ENCODE data around the gene GPI.
A peak's percentile ranks its signal among the peaks of the same experiment; 100 is the strongest.

The GPI gene

GRCh38 chr19:34405892-34406660 lies 41.1 kb downstream of the GPI start:
- DNase-seq, result no peak

- no peak for DNase-seq
Measured at GRCh38 chr19:34408411-34408810, 43.4 kb downstream of the GPI start.

DNA sequence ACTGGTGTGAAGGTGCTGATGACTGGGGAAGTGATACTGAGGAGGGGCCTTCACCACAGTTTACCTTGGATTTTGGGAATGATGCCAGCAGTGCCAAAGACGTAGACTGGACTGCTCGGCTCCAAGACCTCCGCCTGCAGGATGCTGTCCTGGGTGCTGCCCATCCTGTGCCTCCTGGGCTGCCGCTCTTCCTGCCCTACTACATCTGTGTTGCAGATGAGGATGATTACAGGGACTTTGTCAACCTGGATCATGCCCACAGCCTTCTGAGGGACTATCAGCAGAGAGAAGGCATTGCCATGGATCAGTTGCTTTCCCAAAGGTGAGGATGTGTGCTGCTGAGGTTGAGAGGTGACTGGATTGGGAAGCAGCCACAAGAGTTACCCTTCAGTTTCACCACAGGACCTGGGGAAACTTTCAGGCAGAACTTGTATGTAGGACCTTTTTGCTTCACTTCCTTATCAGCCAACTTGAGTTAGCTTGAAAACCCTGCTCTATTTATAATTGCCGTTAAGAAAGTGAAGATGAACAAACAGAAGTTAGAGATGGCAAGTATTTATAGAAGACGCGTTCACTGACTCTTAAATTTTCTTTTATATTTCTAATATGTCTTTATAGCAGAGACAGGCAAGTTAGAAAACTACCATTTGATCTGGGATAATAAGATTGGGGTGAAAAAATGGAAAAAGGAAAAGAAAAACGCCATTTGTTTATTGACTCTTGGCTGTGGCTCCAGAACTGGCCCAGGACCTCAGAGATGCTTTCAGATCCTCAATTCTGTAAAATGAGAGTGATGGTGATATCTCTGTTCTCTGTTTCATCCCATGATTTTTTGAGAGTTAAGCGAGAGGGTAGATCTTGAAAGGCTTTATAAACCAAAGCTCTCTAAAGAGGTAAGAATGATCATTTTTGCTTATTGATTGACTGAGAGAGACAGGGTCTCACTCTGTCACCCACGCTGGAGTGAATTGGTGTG lies 44.5 kb downstream of the GPI start:
- DNase-seq, result no peak

DNA sequence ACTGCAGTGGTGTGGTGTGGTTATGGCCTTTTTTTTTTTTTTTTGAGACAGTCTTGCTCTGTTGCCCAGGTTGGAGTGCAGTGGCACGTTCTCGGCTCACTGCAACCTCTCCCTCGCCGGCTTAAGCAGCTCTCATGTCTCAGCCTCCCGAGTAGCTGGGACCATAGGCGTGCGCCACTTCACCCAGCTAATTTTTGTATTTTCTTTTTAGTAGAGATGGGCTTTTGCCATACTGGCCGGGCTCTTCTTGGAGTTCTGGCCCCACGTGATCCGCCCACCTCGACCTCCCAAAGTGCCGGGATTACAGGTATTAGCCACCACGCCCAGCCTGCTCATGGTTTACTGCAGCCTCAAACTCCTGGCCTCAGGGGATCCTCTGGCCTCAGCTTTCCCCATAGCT lies 46.2 kb downstream of the GPI start:
- DNase-seq, result no peak

- no peak for DNase-seq
Measured at GRCh38 chr19:34416021-34416545, 51.1 kb downstream of the GPI start.

GRCh38 chr19:34418300-34418699 lies 53.3 kb downstream of the GPI start:
- DNase-seq, result no peak

DNA sequence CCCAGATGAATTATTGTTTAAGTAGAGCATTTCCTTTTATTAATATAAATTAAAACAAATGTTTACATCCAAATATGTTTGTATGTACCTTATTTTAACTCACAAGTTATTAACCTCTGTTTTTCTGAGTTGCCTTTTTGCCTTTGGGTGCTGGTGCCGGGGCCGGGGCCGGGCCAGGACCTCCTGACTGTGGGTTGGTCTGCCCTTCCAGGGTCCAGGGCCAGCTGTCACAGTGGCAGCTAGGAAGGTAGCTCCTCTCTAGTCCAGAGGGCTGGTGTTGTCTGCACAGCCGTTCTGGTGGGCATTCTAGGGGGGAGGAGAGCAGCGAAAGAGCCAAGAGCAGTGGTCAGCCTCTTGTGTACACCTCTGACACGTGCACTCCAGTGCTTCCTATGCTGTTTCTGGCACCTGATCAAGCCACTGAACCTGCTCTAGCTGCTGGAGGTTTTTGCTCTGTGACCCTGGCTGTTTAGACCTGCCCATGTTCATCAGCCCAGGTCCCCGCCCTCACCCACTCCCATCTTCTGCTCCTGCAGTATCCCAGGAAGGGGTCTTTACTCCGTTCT lies 61.2 kb downstream of the GPI start:
- no peak for DNase-seq

DNA sequence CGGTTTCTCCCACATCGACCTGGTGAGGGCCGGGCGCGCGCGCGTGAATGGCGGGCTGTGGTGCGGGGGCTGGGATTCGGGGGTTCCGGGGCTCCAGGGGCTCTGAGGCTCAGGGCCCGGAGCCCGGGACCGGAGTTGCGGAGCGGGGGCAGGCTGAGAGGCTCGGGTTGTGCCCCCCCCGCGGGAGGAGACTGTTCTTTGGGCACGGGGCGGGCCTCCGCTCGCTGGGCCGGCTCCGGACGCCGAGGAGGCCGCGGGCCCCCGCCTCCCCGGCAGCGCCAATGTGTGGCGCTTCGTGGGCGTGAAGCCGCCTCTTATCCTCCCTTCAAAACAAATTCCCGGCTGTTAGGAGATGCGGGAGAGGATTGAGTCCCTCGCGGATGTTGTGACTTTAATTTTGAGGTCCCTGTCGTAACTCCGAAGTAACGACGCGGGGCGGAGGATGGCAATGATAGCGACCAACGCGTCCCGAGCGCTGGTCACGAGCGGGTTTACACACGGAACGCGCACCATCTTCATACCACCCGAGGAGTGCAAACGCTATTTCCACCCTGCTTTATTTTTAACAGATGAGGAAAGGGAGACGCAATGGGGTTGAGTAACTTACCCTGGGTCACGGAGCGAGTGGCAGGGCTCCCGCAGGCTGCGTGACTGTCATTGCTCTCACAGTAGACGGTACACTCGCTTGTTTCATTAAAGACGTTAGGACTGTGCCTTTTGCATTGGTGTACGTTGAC lies 63.7 kb downstream of the GPI start:
- DNase-seq, result peak; percentile 52

- no peak for DNase-seq
Measured at GRCh38 chr19:34429553-34429952, 64.6 kb downstream of the GPI start.

DNA sequence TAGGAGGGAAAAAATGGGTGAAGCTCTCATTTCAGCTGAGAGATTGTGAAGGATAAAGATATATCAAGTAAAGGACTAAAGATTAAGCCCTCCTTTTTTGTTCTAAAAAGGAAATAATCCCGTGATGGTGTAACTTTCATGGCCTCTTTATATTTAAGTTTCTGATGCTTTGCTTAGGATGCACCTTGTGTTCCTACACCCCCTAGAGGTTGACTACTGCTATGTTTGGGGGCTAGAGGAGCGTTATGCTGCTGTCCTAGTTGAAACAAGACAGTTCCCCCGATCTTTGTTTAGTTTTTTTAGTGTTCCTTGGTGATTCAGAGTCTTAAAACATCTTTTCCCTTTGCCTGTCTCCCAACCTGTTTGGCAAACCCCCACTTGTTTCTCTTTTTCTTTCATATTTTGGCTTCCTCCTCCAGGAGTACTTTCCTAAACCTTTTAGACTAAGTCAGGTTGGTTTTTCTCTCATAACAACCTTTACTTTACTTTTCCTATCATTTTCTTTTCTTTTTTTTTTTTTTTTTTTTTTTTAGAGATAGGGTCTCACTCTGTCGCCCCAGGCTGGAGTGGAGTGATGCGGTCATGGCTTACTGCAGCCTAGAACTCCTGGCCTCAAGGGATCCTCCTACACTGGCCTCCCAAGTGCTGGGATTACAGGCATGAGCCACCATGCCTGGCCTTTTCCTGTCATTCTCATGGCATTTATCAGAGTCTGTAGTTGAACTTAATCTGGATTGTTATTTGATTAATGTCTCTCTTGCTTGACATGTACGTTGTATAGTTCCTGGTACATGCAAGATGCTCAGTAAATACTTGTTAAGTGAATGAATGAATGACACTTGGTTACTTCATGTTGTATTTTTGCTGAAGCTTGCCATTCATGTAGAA lies 66.0 kb downstream of the GPI start:
- DNase-seq, result peak; percentile 50

GRCh38 chr19:34431681-34432402 lies 66.8 kb downstream of the GPI start:
- DNase-seq, result no peak

- no peak for DNase-seq
Measured at GRCh38 chr19:34432797-34433196, 67.8 kb downstream of the GPI start.

- DNase-seq, result no peak
Measured at GRCh38 chr19:34436716-34437115, 71.7 kb downstream of the GPI start.

DNA sequence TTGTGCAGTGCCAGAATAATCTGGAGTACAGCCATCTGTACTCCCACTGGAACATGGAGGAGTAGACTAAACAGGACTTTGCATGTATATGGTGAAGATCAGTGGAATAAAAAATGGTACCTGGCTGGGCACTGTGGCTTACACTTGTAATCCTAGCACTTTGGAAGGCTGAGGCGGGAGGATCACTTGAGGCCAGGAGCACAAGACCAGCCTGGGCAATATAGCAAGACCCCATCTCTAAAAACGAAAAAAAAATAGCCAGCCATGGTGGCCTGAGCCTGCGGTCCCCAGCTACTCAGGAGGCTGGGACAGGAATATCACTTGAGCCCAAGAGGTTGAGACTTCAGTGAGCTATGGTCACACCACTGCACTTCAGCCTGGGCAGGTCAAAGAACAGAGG lies 83.2 kb downstream of the GPI start:
- DNase-seq, result no peak

Data from NCI-H69 (cell line).